Measurements from ENCODE around the gene ZNF598. TPM values are rescaled to one million over a fixed set of nuclear protein-coding genes. Genes with fewer than 3 reads are reported as not detected.

The ZNF598 gene
- total RNA-seq, 2 donors from 2014 or later, result 45.2 to 46.7 TPM

GRCh38 chr16:2003231-2003826 lies 6.3 kb downstream of the ZNF598 start:
- no peak overlapping the region for H3K4me3 Mint-ChIP-seq
- no peak for ATAC-seq
- no peak for DNase-seq

GRCh38 chr16:2002406-2003230 lies 7.0 kb downstream of the ZNF598 start:
- DNase-seq (no peak), ATAC-seq (no peak)
- no peak overlapping the region for H3K27ac Mint-ChIP-seq
- H3K27me3 Mint-ChIP-seq, result no peaks in the 10 kb centered on the region
- H3K36me3 Mint-ChIP-seq (ENCODE audit: low read depth), result no peaks in the 10 kb centered on the region
- H3K4me1 Mint-ChIP-seq, result peaks cover 12% of the 10 kb centered on the region
- no peak overlapping the region for H3K4me3 Mint-ChIP-seq
- no peaks in the 10 kb centered on the region for H3K9me3 ChIP-seq (ENCODE audit: control insufficient read depth, low read length, poor library complexity, severe bottlenecking)

More at GRCh38 chr16:2003231-2003826, 6.3 kb downstream of the ZNF598 start:
- Mint-ChIP-seq H3K27me3 (no peaks in the 10 kb centered on the region), H3K27ac (no peak overlapping the region), H3K4me1 (peaks cover 16% of the 10 kb centered on the region), H3K36me3 (ENCODE audit: low read depth) (no peaks in the 10 kb centered on the region)
- H3K9me3 ChIP-seq (ENCODE audit: control insufficient read depth, low read length, poor library complexity, severe bottlenecking), result no peaks in the 10 kb centered on the region

GRCh38 chr16:2001456-2002355 lies 7.9 kb downstream of the ZNF598 start:
- Mint-ChIP-seq H3K4me1 (peaks cover 8% of the 10 kb centered on the region), H3K4me3 (no peak overlapping the region), H3K27me3 (no peaks in the 10 kb centered on the region), H3K36me3 (ENCODE audit: low read depth) (no peaks in the 10 kb centered on the region), H3K27ac (peak overlapping the region; percentile 49)
- no peaks in the 10 kb centered on the region for H3K9me3 ChIP-seq (ENCODE audit: control insufficient read depth, low read length, poor library complexity, severe bottlenecking)
- no peak for ATAC-seq
- DNase-seq, result no peak

- Mint-ChIP-seq H3K27me3 (no peaks in the 10 kb centered on the region), H3K4me3 (no peak overlapping the region), H3K36me3 (ENCODE audit: low read depth) (no peaks in the 10 kb centered on the region), H3K27ac (peak overlapping the region; percentile 49), H3K4me1 (peaks cover 6% of the 10 kb centered on the region)
- DNase-seq, result no peak
- H3K9me3 ChIP-seq (ENCODE audit: control insufficient read depth, low read length, poor library complexity, severe bottlenecking), result no peaks in the 10 kb centered on the region
- no peak for ATAC-seq
Measured at GRCh38 chr16:2001035-2001434, 8.6 kb downstream of the ZNF598 start.

- peaks cover 7% of the 10 kb centered on the region for H3K4me1 Mint-ChIP-seq
- H3K27ac Mint-ChIP-seq, result no peak overlapping the region
- H3K9me3 ChIP-seq (ENCODE audit: control insufficient read depth, low read length, poor library complexity, severe bottlenecking), result no peaks in the 10 kb centered on the region
- ATAC-seq (no peak), DNase-seq (no peak)
- no peaks in the 10 kb centered on the region for H3K36me3 Mint-ChIP-seq (ENCODE audit: low read depth)
- H3K27me3 Mint-ChIP-seq, result no peaks in the 10 kb centered on the region
- no peak overlapping the region for H3K4me3 Mint-ChIP-seq
Measured at GRCh38 chr16:1999866-2000514, 9.6 kb downstream of the ZNF598 start.

GRCh38 chr16:1998852-1999801 lies 10.5 kb downstream of the ZNF598 start:
- Mint-ChIP-seq H3K27me3 (no peaks in the 10 kb centered on the region), H3K4me1 (peaks cover 5% of the 10 kb centered on the region), H3K27ac (no peak overlapping the region), H3K4me3 (no peak overlapping the region), H3K36me3 (ENCODE audit: low read depth) (no peaks in the 10 kb centered on the region)
- DNase-seq (no peak), ATAC-seq (no peak)
- H3K9me3 ChIP-seq (ENCODE audit: control insufficient read depth, low read length, poor library complexity, severe bottlenecking), result no peaks in the 10 kb centered on the region

GRCh38 chr16:1998360-1998835 lies 11.2 kb downstream of the ZNF598 start:
- no peak overlapping the region for H3K4me3 Mint-ChIP-seq
- no peaks in the 10 kb centered on the region for H3K9me3 ChIP-seq (ENCODE audit: control insufficient read depth, low read length, poor library complexity, severe bottlenecking)
- H3K4me1 Mint-ChIP-seq, result peaks cover 5% of the 10 kb centered on the region
- H3K27ac Mint-ChIP-seq, result no peak overlapping the region
- DNase-seq (no peak), ATAC-seq (no peak)
- H3K36me3 Mint-ChIP-seq (ENCODE audit: low read depth), result no peaks in the 10 kb centered on the region
- no peaks in the 10 kb centered on the region for H3K27me3 Mint-ChIP-seq

GRCh38 chr16:1997494-1998359 lies 11.9 kb downstream of the ZNF598 start:
- Mint-ChIP-seq H3K27ac (no peak overlapping the region), H3K36me3 (ENCODE audit: low read depth) (no peaks in the 10 kb centered on the region), H3K4me3 (no peak overlapping the region), H3K4me1 (peaks cover 5% of the 10 kb centered on the region), H3K27me3 (no peaks in the 10 kb centered on the region)
- H3K9me3 ChIP-seq (ENCODE audit: control insufficient read depth, low read length, poor library complexity, severe bottlenecking), result no peaks in the 10 kb centered on the region
- DNase-seq, result no peak
- ATAC-seq, result no peak

- Mint-ChIP-seq H3K4me1 (peaks cover 8% of the 10 kb centered on the region), H3K36me3 (ENCODE audit: low read depth) (no peaks in the 10 kb centered on the region), H3K4me3 (peak overlapping the region; percentile 33), H3K27me3 (peaks cover 3% of the 10 kb centered on the region), H3K27ac (peak overlapping the region; percentile 53)
- no peaks in the 10 kb centered on the region for H3K9me3 ChIP-seq (ENCODE audit: control insufficient read depth, low read length, poor library complexity, severe bottlenecking)
- no peak for DNase-seq
- no peak for ATAC-seq
Measured at GRCh38 chr16:1993731-1994131, 15.9 kb downstream of the ZNF598 start.

- Mint-ChIP-seq H3K4me3 (no peak overlapping the region), H3K27me3 (peaks cover 5% of the 10 kb centered on the region), H3K27ac (peak overlapping the region; percentile 53), H3K36me3 (ENCODE audit: low read depth) (no peaks in the 10 kb centered on the region), H3K4me1 (peaks cover 7% of the 10 kb centered on the region)
- H3K9me3 ChIP-seq (ENCODE audit: control insufficient read depth, low read length, poor library complexity, severe bottlenecking), result no peaks in the 10 kb centered on the region
- no peak for DNase-seq
- no peak for ATAC-seq
Measured at GRCh38 chr16:1992704-1993317, 16.8 kb downstream of the ZNF598 start.

Data from T-helper 17 cell (primary cell).